ENCODE results near the gene KDM1A.

DNA sequence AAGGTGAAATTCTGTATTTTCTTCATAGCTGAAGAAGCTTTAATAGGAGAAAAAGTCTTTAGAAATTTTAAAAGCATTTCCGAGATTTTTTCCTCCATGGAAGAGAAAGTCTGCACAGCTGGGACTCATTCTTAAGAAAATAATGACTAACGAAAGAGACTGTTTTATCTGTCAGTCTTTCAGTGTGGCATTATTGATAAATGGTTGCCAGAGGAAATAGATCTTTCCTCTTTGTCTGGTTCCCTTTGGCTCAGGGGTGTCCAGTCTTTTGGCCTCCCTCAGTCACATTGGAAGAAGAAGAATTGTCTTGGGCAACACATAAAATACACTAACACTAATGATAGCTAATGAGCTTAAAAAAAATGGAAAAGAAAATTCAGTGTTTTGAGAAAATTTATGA, 49.9 kb downstream of the KDM1A start:
- TF ChIP-seq, protein P1, sequence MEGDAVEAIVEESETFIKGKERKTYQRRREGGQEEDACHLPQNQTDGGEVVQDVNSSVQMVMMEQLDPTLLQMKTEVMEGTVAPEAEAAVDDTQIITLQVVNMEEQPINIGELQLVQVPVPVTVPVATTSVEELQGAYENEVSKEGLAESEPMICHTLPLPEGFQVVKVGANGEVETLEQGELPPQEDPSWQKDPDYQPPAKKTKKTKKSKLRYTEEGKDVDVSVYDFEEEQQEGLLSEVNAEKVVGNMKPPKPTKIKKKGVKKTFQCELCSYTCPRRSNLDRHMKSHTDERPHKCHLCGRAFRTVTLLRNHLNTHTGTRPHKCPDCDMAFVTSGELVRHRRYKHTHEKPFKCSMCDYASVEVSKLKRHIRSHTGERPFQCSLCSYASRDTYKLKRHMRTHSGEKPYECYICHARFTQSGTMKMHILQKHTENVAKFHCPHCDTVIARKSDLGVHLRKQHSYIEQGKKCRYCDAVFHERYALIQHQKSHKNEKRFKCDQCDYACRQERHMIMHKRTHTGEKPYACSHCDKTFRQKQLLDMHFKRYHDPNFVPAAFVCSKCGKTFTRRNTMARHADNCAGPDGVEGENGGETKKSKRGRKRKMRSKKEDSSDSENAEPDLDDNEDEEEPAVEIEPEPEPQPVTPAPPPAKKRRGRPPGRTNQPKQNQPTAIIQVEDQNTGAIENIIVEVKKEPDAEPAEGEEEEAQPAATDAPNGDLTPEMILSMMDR (IDR thresholded peaks at IDR 0.05): no peak
- no peak for TF ChIP-seq POLR2AphosphoS5 (IDR thresholded peaks at IDR 0.05; ENCODE audit: insufficient read depth in 1 of 2, low read depth in 1 of 2)
- TF ChIP-seq POLR2A (IDR thresholded peaks at IDR 0.05): no peak
